Breast epithelium (tissue), 3 donors: Measurements from ENCODE around the gene AKT3.

Experiments used
- POLR2A ChIP-seq: fragments of 450-650 bp; IDR thresholded peaks from one replicate; pipeline ENCODE4 v1.6.1; 2016; ENCODE audit warnings: antibody characterized with exemption, mild to moderate bottlenecking, moderate library complexity
- POLR2AphosphoS5 ChIP-seq, 3 donors: sonication (generic); formaldehyde crosslinking; IDR thresholded peaks; one replicate each; pipeline ENCODE4 v1.6.1; 2017; ENCODE audit warnings: antibody characterized with exemption in 3 of 3
- TF ChIP-seq, protein P1 (sequence below), 3 donors: fragments of 450-650 bp; IDR thresholded peaks; one replicate each; pipeline ENCODE4 v1.5.1; 2016 to 2017; ENCODE audit warnings: antibody characterized with exemption in 3 of 3, mild to moderate bottlenecking in 3 of 3, moderate library complexity in 3 of 3

DNA sequence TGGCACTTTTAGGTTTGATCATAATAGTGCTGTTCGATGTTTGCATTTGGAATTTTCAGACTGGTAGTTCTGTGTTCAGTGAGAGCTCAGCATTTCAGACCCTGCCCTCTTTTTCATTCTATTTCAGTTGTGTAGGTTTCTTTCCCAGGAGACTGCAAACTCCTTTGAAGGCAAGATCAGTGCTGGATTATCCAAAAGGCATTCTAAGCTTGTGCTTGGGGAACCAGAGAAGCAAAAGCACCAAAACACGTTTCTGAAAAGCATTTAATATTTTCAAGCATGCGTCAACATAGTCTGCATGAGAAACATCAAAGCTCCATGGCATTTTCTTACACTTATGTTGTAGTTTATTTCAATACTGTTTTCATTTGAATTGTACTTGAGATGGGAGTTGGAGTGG, 302.2 kb downstream of the AKT3 start:
- no peak for TF ChIP-seq POLR2A
- TF ChIP-seq, protein P1, sequence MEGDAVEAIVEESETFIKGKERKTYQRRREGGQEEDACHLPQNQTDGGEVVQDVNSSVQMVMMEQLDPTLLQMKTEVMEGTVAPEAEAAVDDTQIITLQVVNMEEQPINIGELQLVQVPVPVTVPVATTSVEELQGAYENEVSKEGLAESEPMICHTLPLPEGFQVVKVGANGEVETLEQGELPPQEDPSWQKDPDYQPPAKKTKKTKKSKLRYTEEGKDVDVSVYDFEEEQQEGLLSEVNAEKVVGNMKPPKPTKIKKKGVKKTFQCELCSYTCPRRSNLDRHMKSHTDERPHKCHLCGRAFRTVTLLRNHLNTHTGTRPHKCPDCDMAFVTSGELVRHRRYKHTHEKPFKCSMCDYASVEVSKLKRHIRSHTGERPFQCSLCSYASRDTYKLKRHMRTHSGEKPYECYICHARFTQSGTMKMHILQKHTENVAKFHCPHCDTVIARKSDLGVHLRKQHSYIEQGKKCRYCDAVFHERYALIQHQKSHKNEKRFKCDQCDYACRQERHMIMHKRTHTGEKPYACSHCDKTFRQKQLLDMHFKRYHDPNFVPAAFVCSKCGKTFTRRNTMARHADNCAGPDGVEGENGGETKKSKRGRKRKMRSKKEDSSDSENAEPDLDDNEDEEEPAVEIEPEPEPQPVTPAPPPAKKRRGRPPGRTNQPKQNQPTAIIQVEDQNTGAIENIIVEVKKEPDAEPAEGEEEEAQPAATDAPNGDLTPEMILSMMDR (IDR thresholded peaks at IDR 0.05) = no peak
- TF ChIP-seq POLR2AphosphoS5 (IDR thresholded peaks at IDR 0.05) = no peak
